Hepatocyte (in vitro differentiated cells): ENCODE data around the gene REXO5.

Source experiments
- CTCF ChIP-seq: fragments of 200-600 bp; sonication (generic); IDR thresholded peaks from 2 replicates; pipeline ENCODE4 v1.5.1; 2016; ENCODE audit warnings: antibody characterized with exemption, mild to moderate bottlenecking; ENCODE audit not compliant: poor library complexity
- EZH2 ChIP-seq: fragments of 200-600 bp; sonication (generic); IDR thresholded peaks from 2 replicates; pipeline ENCODE4 v1.6.1; 2016; ENCODE audit warnings: antibody characterized with exemption, mild to moderate bottlenecking, borderline replicate concordance
- EZH2phosphoT487 ChIP-seq: fragments of 200-600 bp; sonication (generic); IDR thresholded peaks from one replicate; pipeline ENCODE4 v1.6.1; 2018; ENCODE audit warnings: antibody characterized with exemption, mild to moderate bottlenecking, low read depth, moderate library complexity; ENCODE audit not compliant: unreplicated experiment, severe bottlenecking

GRCh38 chr16:20781697-20782096 is 24.6 kb upstream of the REXO5 start:
- TF ChIP-seq CTCF (no peak), EZH2phosphoT487 (no peak), EZH2 (no peak)
